B cell (primary cell): Measurements from ENCODE around the gene BEND7. TPM values are rescaled to one million over a fixed set of nuclear protein-coding genes. Genes with fewer than 3 reads are reported as not detected.

ENCODE experiments used
- ATAC-seq: fragments of 200-7000 bp; cut with Tn5 transposase; one replicate; pipeline ENCODE4 v1.10.0; 2021; ENCODE audit warnings: low read depth, mild to moderate bottlenecking, moderate number of reproducible peaks, moderate library complexity
- CTCF ChIA-PET: fragments of 350-600 bp; sonication (Branson Sonifier 250); formaldehyde crosslinking; loops from one replicate; lab custom pipeline; 2021; ENCODE audit warnings: antibody characterized with exemption, inconsistent platforms; lab: Charles Lee
- POLR2A ChIA-PET: fragments of 350-600 bp; sonication (Branson Sonifier 250); formaldehyde crosslinking; loops from one replicate; lab custom pipeline; 2021; ENCODE audit warnings: antibody characterized with exemption; lab: Charles Lee
- DNase-seq: peaks from one replicate; pipeline ENCODE4 v3.0.0; 2013
- H2AFZ ChIP-seq: 2 replicates; pipeline ENCODE4 v1.6.1; 2012; ENCODE audit warnings: mild to moderate bottlenecking, low read depth, low read length; ENCODE audit not compliant: insufficient read depth, poor library complexity, severe bottlenecking
- H3K27ac ChIP-seq, 2 donors: 1 replicate in 1 of 2; 2 replicates in 1 of 2; pipeline ENCODE4 v1.5.1; 2012 to 2013; ENCODE audit warnings: low read length in 2 of 2, mild to moderate bottlenecking in 2 of 2, moderate library complexity in 1 of 2
- H3K27me3 ChIP-seq, 4 experiments: fragments of 200-600 bp in 1 of 4; sonication (generic) in 1 of 4; replicated peaks in 1 of 4; 1 replicate in 2 of 4; 2 replicates in 2 of 4; pipeline versions ENCODE4 v1.6.1 to v1.7.0; 2013 to 2016; ENCODE audit warnings: low read length in 3 of 4, mild to moderate bottlenecking in 2 of 4, mixed read lengths in 1 of 4, moderate library complexity in 1 of 4; ENCODE audit not compliant: insufficient read depth in 4 of 4, control insufficient read depth in 3 of 4; ENCODE audit errors: control extremely low read depth in 1 of 4
- H3K36me3 ChIP-seq, 2 experiments: replicated peaks in 1 of 2; 1 replicate in 1 of 2; 2 replicates in 1 of 2; pipeline versions ENCODE4 v1.6.1 to v1.7.1; 2013; ENCODE audit warnings: low read length in 1 of 2; ENCODE audit not compliant: insufficient read depth in 2 of 2, control insufficient read depth in 1 of 2; ENCODE audit errors: control extremely low read depth in 1 of 2, extremely low read depth in 1 of 2
- H3K4me1 ChIP-seq, 2 donors: fragments of 200-600 bp in 1 of 2; sonication (generic) in 1 of 2; 1 replicate in 1 of 2; 2 replicates in 1 of 2; pipeline versions ENCODE4 v1.5.1 to v1.6.1; 2013 to 2017; ENCODE audit warnings: low read length in 2 of 2; ENCODE audit not compliant: control insufficient read depth in 2 of 2, insufficient read depth in 2 of 2
- H3K4me2 ChIP-seq: replicated peaks from 2 replicates; pipeline ENCODE3; 2012; ENCODE audit warnings: mild to moderate bottlenecking, low read depth, low read length; ENCODE audit not compliant: poor library complexity, severe bottlenecking
- H3K4me3 ChIP-seq, 5 experiments: fragments of 200-600 bp in 1 of 5; sonication (generic) in 1 of 5; 1 replicate in 3 of 5; 2 replicates in 2 of 5; pipeline versions ENCODE4 v1.5.1 to v1.7.0; 2011 to 2016; ENCODE audit warnings: low read length in 4 of 5, mild to moderate bottlenecking in 4 of 5, low read depth in 2 of 5, control low read depth in 1 of 5, moderate library complexity in 1 of 5; ENCODE audit not compliant: insufficient read depth in 1 of 5; ENCODE audit errors: control extremely low read depth in 1 of 5, extremely low read depth in 1 of 5
- H3K79me2 ChIP-seq: fragments of 200-600 bp; sonication (generic); one replicate; pipeline ENCODE4 v1.6.0; 2016; ENCODE audit warnings: low read length; ENCODE audit not compliant: control insufficient read depth, insufficient read depth
- H3K9ac ChIP-seq: fragments of 200-600 bp; sonication (generic); 2 replicates; pipeline ENCODE4 v1.6.1; 2017; ENCODE audit warnings: mild to moderate bottlenecking, low read length, moderate library complexity
- H3K9me3 ChIP-seq, 3 donors: one replicate each; pipeline versions ENCODE4 v1.6.1 to v1.7.1; 2013; ENCODE audit warnings: low read length in 2 of 3; ENCODE audit not compliant: control insufficient read depth in 2 of 3, insufficient read depth in 1 of 3; ENCODE audit errors: control extremely low read depth in 1 of 3
- H4K20me1 ChIP-seq: 2 replicates; pipeline ENCODE4 v1.6.0; 2012; ENCODE audit warnings: mild to moderate bottlenecking, low read length; ENCODE audit not compliant: insufficient read depth, control insufficient read depth, poor library complexity, severe bottlenecking
- H3K27ac Mint-ChIP-seq: one replicate; pipeline ENCODE4 v1.8.0; 2021; ENCODE audit warnings: mixed read lengths
- H3K27me3 Mint-ChIP-seq: one replicate; pipeline ENCODE4 v1.8.0; 2021; ENCODE audit warnings: mixed read lengths
- H3K4me1 Mint-ChIP-seq: one replicate; pipeline ENCODE4 v1.8.0; 2021; ENCODE audit warnings: mixed read lengths
- H3K4me3 Mint-ChIP-seq: one replicate; pipeline ENCODE4 v1.8.0; 2021; ENCODE audit warnings: mixed read lengths
- H3K9me3 Mint-ChIP-seq: one replicate; pipeline ENCODE4 v1.8.0; 2022; ENCODE audit warnings: mixed read lengths; ENCODE audit not compliant: insufficient read depth
- EZH2 ChIP-seq: IDR thresholded peaks from 2 replicates; pipeline ENCODE4 v1.6.1; 2012; ENCODE audit warnings: borderline replicate concordance, low read depth, mild to moderate bottlenecking, moderate library complexity, low read length; ENCODE audit not compliant: insufficient read depth, poor library complexity, severe bottlenecking
- WGBS: methylation state at CpG from one replicate; pipeline ENCODE4 v1.1.5; 2013; ENCODE audit warnings: missing lambda C conversion rate; ENCODE audit not compliant: insufficient coverage; 5-methylcytosine and 5-hydroxymethylcytosine counted together
- intact Hi-C: fragments of 100-400 bp; cut with micrococcal nuclease; formaldehyde crosslinking; loops from one replicate; pipeline ENCODE4 v1.10.0; 2022
- polyA plus RNA-seq: library from polyadenylated mRNA; depleted of rRNA; stranded (reverse); fragments of >200 nt; gene quantifications from 2 replicates; pipeline ENCODE4 v1.2.3, GENCODE V29; 2012
- total RNA-seq, 2 donors: library from RNA; stranded (reverse); fragments of 120-200 nt in 1 of 2; gene quantifications; 1 replicate in 1 of 2; 2 replicates in 1 of 2; pipeline versions ENCODE4 v1.2.3 to v1.2.4, GENCODE V29; 2013 to 2022
- TF ChIP-seq, protein P1 (sequence below): fragments of 200-600 bp; IDR thresholded peaks from one replicate; pipeline ENCODE4 v1.8.0; 2022; ENCODE audit warnings: antibody characterized with exemption, mild to moderate bottlenecking

Gene BEND7
- total and polyA plus RNA-seq, 2 donors (not counting 1 experiment from before 2014, with no cell fraction given) = 0.10 TPM; not detected in 1

DNA sequence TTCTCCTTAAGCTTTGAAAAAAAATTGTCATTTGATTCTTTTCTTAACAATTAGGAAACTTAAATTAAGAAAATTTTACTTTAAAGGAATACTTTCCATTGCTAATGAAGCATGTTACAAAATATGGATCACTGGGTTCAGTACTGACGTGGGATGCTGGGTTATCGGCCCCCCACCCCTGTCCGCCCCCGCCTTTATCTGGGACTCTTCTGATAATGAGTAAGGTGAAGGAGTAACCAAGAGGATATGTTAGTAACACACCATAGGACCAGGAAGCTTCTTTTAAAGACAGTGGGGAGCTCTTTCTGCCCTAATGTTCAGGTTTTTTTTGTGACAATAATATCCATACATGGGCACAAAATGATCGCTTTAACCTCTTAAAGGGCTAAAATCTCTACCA, 29.7 kb downstream of the BEND7 start:
- ChIA-PET CTCF (no interaction called here), POLR2A (no interaction called here)
- Mint-ChIP-seq H3K4me1 (peaks cover 1% of the 10 kb centered on the region), H3K9me3 (no peaks in the 10 kb centered on the region), H3K27me3 (peaks cover 17% of the 10 kb centered on the region), H3K4me3 (no peak overlapping the region), H3K27ac (no peak overlapping the region)
- intact Hi-C loops = no loop called here
- Histone ChIP-seq H2AFZ (no peak overlapping the region), H3K4me1 (no peaks in the 10 kb centered on the region), H3K36me3 (no peaks in the 10 kb centered on the region), H3K9ac (no peak overlapping the region), H3K4me2 (no peak overlapping the region), H3K4me3 (no peak overlapping the region), H3K27ac (no peak overlapping the region), H4K20me1 (no peaks in the 10 kb centered on the region), H3K27me3 (no peaks in the 10 kb centered on the region), H3K79me2 (no peaks in the 10 kb centered on the region), H3K9me3 (no peaks in the 10 kb centered on the region)
- WGBS = 100% methylated on average over 2 of the region's 5 CpGs
- TF ChIP-seq, protein P1, sequence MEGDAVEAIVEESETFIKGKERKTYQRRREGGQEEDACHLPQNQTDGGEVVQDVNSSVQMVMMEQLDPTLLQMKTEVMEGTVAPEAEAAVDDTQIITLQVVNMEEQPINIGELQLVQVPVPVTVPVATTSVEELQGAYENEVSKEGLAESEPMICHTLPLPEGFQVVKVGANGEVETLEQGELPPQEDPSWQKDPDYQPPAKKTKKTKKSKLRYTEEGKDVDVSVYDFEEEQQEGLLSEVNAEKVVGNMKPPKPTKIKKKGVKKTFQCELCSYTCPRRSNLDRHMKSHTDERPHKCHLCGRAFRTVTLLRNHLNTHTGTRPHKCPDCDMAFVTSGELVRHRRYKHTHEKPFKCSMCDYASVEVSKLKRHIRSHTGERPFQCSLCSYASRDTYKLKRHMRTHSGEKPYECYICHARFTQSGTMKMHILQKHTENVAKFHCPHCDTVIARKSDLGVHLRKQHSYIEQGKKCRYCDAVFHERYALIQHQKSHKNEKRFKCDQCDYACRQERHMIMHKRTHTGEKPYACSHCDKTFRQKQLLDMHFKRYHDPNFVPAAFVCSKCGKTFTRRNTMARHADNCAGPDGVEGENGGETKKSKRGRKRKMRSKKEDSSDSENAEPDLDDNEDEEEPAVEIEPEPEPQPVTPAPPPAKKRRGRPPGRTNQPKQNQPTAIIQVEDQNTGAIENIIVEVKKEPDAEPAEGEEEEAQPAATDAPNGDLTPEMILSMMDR = no peak
- TF ChIP-seq EZH2 = no peak
- DNase-seq (no peak), ATAC-seq (no peak)

DNA sequence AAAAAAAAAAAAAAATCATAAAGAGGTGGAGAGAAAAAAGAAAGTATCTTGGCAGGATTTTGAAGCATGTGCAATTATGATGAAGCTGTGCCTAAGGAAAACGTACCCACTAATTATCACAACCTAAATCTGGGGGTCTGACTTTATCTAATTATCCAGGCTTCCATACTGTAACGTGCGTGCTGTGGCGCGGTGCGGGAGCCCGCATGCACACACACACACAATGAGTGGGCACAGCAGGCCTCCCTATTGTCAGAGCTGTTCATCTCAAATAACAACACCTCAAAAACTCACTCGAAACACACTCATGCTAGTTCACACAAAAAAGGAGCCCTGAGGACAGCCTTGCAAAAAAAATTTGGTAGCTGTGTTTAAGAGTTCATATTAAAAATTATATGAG, 31.9 kb downstream of the BEND7 start:
- Histone ChIP-seq H3K27ac (no peak overlapping the region), H3K79me2 (no peaks in the 10 kb centered on the region), H3K36me3 (no peaks in the 10 kb centered on the region), H3K27me3 (no peaks in the 10 kb centered on the region), H3K9me3 (no peaks in the 10 kb centered on the region), H3K4me3 (no peak overlapping the region), H3K4me2 (no peak overlapping the region), H2AFZ (no peak overlapping the region), H3K9ac (no peak overlapping the region), H3K4me1 (no peaks in the 10 kb centered on the region), H4K20me1 (no peaks in the 10 kb centered on the region)
- DNase-seq = no peak
- no peak for ATAC-seq
- intact Hi-C loops = no loop called here
- Mint-ChIP-seq H3K4me3 (no peak overlapping the region), H3K4me1 (no peaks in the 10 kb centered on the region), H3K27ac (no peak overlapping the region), H3K9me3 (no peaks in the 10 kb centered on the region), H3K27me3 (peaks cover 14% of the 10 kb centered on the region)
- no peak for TF ChIP-seq EZH2
- TF ChIP-seq, protein P1 = no peak
- 98% methylated on average over 6 of the region's 8 CpGs for WGBS
- ChIA-PET CTCF (interaction anchor here (0.8 kb wide), 1 partner anchor 10 kb away, joined by 3 read pairs; no protein-coding TSS in a partner anchor), POLR2A (no interaction called here)
